GM19438 (cell line): ENCODE measurements around the gene PCDHGA4.
"Not testable (repeated sequence)": the region's sequence is repeated elsewhere in the genome, so short reads cannot be mapped to it uniquely, and the experiment has no call there.

Experiments
- ATAC-seq: cut with Tn5 transposase; IDR thresholded peaks from one replicate; pipeline ENCODE4 v1.9.1; 2021; ENCODE audit warnings: low read depth; ENCODE audit not compliant: unreplicated experiment

Gene PCDHGA4

GRCh38 chr5:141382469-141383294 is 27.9 kb downstream of the PCDHGA4 start, which contains the start of gene PCDHGA7:
Gene PCDHGA7 (plus strand): TSS chr5:141382742. CDS start chr5:141382900, 158 bp downstream.
- peak; percentile 60 for ATAC-seq

GRCh38 chr5:141383345-141383744 is 28.5 kb downstream of the PCDHGA4 start:
- ATAC-seq: no peak

DNA sequence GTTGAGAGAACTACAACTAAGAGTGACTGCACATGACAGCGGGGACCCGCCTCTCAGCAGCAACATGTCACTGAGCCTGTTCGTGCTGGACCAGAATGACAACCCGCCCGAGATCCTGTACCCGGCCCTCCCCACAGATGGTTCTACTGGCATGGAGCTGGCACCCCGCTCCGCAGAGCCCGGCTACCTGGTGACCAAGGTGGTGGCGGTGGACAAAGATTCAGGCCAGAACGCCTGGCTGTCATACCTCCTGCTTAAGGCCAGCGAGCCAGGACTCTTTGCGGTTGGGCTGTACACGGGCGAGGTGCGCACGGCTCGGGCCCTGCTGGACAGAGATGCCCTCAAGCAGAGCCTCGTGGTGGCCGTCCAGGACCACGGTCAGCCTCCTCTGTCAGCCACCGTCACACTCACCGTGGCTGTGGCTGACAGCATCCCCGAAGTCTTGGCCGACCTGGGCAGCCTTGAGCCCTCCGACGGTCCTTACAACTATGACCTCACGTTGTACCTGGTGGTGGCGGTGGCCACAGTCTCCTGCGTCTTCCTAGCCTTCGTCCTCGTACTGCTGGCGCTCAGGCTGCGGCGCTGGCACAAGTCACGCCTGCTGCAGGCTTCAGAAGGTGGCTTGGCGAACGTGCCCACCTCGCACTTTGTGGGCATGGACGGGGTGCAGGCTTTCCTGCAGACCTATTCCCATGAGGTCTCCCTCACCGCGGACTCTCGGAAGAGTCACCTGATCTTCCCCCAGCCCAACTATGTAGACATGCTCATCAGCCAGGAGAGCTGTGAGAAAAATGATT is 29.8 kb downstream of the PCDHGA4 start:
- ATAC-seq: no peak

- peak; percentile 89 for ATAC-seq
Measured at GRCh38 chr5:141387557-141388311, 32.9 kb downstream of the PCDHGA4 start, which contains the start of gene PCDHGB4. Gene PCDHGB4 (plus strand): TSS chr5:141387698. CDS start chr5:141387885, 187 bp downstream.

- no peak for ATAC-seq
Measured at GRCh38 chr5:141388661-141389060, 33.8 kb downstream of the PCDHGA4 start.

GRCh38 chr5:141389153-141390042 is 34.6 kb downstream of the PCDHGA4 start:
- ATAC-seq: no peak

- ATAC-seq: no peak
Measured at GRCh38 chr5:141392429-141393198, 37.8 kb downstream of the PCDHGA4 start, which contains the start of gene PCDHGA8. Gene PCDHGA8 (plus strand): TSS chr5:141392633. CDS start chr5:141392814, 181 bp downstream.

- no peak for ATAC-seq
Measured at GRCh38 chr5:141393267-141393666, 38.4 kb downstream of the PCDHGA4 start.

- not testable (repeated sequence) for ATAC-seq
Measured at GRCh38 chr5:141394401-141395187, 39.8 kb downstream of the PCDHGA4 start.

- peak; percentile 97 for ATAC-seq
Measured at GRCh38 chr5:141397756-141398551, 43.1 kb downstream of the PCDHGA4 start, which contains the start of gene PCDHGB5. Gene PCDHGB5 (plus strand): TSS chr5:141397947. CDS start chr5:141398128, 181 bp downstream.

- ATAC-seq: no peak
Measured at GRCh38 chr5:141398608-141399007, 43.8 kb downstream of the PCDHGA4 start.

DNA sequence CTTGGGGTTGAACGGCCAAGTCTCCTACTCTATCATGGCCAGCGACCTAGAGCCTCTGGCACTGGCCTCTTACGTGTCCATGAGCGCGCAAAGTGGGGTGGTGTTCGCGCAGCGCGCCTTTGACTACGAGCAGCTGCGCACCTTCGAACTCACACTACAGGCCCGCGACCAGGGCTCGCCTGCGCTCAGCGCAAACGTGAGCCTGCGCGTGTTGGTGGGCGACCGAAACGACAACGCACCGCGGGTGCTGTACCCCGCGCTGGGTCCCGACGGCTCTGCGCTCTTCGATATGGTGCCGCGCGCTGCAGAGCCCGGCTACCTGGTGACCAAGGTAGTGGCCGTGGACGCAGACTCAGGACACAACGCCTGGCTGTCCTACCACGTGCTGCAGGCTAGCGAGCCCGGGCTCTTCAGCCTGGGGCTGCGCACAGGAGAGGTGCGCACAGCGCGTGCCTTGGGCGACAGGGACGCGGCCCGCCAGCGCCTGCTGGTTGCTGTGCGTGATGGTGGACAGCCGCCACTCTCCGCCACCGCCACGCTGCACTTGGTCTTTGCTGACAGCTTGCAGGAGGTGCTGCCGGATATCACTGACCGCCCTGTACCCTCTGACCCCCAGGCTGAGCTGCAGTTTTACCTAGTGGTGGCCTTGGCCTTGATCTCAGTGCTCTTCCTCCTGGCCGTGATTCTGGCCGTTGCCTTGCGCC is 44.9 kb downstream of the PCDHGA4 start:
- no peak for ATAC-seq

GRCh38 chr5:141402553-141403243 is 47.9 kb downstream of the PCDHGA4 start, which contains the start of gene PCDHGA9:
Gene PCDHGA9 (plus strand): TSS chr5:141402778. CDS start chr5:141402953, 175 bp downstream.
- no peak for ATAC-seq

- no peak for ATAC-seq
Measured at GRCh38 chr5:141403387-141403786, 48.6 kb downstream of the PCDHGA4 start.
